ENCODE data around the gene TLL2.

GRCh38 chr10:96416643-96417042 is 97.1 kb downstream of the TLL2 start:
- no peak for TF ChIP-seq CTCF (IDR thresholded peaks at IDR 0.05; ENCODE audit: borderline replicate concordance, extremely low read depth, low read length, poor library complexity, severe bottlenecking)
- no peak for TF ChIP-seq EZH2 (IDR thresholded peaks at IDR 0.05; ENCODE audit: borderline replicate concordance, low read depth, low read length, severe bottlenecking)
